OCI-M2 (cell line): ENCODE results near the gene SLC37A1.
A peak's percentile ranks its signal among the peaks of the same experiment; 100 is the strongest.

Source experiments
- DNase-seq: peaks from one replicate; lab custom pipeline; 2025; ENCODE audit not compliant: unreplicated experiment; lab: John Stamatoyannopoulos, UW

The SLC37A1 gene

DNA sequence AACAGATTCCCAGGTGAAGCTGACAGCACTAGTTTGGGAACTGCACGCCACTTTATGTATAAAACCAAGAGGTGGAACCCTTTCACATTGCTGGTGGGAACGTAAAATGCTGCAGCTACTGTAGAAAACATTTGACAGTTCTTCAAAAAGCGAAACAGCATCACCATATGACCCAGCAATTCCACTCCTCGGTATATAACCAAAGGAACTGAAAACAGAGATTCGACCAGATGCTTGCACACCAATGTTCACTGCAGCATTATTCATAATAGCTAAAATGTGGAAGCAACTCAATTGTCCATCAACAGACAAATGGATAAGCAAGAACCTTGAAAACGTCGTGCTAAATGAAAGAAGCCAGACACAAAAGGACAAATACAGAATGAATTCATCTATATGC, 35.1 kb upstream of the SLC37A1 start:
- no peak for DNase-seq

- DNase-seq: no peak
Measured at GRCh38 chr21:42479582-42479981, 34.1 kb upstream of the SLC37A1 start.

GRCh38 chr21:42480736-42481135, 32.9 kb upstream of the SLC37A1 start:
- DNase-seq: no peak

- no peak for DNase-seq
Measured at GRCh38 chr21:42481169-42481568, 32.5 kb upstream of the SLC37A1 start.

DNA sequence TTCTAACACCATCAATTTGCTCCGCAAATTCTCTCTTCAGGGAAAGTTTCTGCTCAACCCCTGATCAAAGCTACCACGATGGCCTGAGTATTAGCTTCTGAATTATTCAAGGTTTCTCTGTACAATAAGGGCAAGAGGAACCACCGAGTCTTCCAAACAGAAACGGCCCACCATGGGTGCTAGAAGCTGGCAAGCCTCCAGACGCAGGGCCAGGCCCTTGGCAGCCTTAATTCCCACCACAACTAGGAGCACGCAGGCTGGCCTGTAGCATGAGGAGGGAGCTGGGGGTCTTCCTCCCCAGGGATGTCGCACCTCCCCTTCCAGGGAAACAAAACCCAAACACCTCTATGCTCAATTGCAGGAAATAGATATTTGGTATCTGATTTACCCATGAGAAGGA, 28.7 kb upstream of the SLC37A1 start:
- no peak for DNase-seq

DNA sequence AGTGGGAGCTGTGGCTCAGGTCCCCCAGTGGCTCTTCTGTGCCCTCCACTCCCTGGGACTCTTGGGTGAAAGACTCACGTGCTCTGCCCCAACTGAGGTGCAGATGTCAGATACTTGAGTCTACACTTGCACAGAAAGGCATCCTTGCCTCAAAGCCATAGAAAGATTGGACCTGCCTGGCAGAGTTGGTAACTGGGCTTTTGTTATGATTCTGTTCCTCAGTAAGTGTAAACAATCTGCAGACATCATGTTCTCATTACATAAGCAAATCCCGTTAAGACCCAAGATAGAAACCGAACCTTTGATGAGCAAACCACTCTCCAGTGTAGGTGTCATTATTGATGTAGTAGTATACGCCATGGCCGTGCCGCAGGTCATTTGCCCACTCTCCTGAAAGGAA, 27.6 kb upstream of the SLC37A1 start:
- no peak for DNase-seq

GRCh38 chr21:42486531-42486930, 27.1 kb upstream of the SLC37A1 start:
- DNase-seq: no peak

DNA sequence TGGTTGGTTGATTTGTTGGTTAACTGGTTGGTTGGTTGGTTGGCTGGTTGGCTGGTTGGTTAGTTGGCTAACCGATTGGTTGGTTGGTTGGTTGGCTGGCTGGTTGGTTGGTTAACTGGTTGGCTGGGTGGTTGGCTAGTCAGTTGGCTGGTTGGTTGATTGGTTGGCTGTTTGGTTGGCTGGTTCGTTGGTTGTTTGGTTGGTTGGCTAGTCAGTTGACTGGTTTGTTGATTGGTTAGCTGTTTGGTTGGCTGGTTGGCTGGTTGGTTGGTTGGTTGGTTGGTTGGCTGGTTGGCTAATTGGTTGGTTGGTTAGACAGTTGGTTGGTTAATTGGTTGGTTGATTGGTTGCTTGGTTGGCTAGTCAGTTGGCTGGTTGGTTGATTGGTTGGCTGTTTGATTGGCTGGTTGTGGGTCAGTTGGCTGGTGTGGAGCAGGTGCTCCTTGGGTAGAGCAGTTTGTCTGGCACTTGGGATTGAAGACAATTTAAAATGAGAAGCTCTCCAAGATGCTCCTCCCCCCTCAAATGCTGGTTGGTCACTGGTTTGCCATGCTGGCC, 24.6 kb upstream of the SLC37A1 start:
- no peak for DNase-seq

GRCh38 chr21:42489991-42490390, 23.7 kb upstream of the SLC37A1 start:
- no peak for DNase-seq

- DNase-seq: no peak
Measured at GRCh38 chr21:42490720-42491119, 22.9 kb upstream of the SLC37A1 start.

DNA sequence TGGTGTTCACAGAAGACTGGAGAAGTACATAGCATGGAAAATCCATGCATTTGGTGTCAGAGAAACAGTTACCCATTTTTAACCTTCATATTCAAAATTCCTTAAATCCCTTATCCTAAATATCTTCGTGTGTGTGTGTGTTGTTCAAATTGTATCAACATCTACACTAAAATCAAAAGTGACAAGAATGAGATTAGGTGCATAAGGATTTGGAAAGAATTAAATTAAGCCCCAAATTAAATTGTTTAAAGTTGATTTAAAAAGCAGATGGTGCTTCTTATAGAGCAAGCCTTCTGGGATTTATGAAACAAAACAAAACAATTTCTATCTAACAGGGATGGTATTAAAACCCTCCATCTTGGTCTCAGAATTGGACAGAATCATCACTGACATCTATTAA, 22.3 kb upstream of the SLC37A1 start:
- no peak for DNase-seq

- no peak for DNase-seq
Measured at GRCh38 chr21:42492201-42492600, 21.5 kb upstream of the SLC37A1 start.

DNA sequence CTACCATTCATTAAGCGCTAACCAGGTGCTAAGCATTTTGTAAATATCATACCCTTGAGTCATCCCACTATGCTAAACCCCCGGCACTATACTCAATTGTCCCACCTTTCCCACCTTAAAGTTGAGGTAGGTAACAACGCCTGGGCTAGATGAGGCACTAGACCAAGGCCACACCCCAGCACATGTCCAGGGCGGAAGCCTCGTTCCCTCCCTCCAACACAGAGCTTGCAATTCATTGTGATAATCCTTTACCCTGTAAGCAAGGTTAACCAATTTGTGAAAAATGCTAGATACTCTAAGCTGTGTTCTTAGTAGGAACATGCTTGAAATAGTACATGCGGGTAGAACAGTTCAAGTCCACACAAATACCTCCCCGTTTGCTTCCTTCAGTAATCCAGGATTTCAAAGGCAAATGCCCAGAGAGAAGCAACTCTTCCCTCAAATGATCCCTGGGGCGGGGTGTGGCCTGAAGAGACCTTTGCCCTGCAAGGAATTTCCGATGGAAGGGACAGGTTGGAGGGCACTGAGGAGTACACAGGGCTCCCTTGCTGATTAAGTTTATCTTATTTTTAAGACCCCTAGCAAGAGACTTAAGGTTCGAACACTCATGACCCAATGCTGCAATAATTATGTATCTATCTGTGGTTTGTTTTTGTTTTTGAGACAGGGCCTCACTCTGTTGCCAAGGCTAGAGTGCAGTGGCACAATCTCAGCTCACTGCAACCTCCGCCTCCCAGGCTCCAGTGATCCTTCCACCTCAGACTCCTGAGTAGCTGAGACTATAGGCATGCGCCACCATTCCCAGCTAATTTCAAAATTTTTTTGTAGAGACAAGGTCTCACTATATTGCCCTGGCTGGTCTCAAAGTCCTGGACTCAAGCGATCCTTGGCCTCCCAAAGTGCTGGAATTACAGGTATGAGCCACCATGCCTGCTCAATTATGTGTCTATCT, 20.3 kb upstream of the SLC37A1 start:
- DNase-seq: no peak

- DNase-seq: no peak
Measured at GRCh38 chr21:42495027-42495426, 18.6 kb upstream of the SLC37A1 start.

DNA sequence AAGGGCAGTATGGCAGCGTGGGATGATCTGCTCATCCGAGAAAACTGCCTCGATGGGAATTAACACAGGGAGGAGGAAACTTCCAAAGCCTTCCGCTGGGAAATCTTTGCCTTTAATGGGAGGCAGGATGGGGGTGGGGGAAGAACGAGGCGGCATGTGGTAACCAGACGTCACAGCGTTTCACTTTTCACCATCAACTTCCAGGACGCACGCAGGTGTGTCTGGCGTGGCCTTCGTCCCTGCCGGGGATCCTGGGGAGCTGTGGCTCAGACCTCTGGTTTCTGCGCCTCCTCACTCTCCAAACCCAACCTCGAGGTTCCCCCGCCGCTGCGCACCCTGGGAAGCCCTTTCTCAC, 17.9 kb upstream of the SLC37A1 start:
- no peak for DNase-seq

DNA sequence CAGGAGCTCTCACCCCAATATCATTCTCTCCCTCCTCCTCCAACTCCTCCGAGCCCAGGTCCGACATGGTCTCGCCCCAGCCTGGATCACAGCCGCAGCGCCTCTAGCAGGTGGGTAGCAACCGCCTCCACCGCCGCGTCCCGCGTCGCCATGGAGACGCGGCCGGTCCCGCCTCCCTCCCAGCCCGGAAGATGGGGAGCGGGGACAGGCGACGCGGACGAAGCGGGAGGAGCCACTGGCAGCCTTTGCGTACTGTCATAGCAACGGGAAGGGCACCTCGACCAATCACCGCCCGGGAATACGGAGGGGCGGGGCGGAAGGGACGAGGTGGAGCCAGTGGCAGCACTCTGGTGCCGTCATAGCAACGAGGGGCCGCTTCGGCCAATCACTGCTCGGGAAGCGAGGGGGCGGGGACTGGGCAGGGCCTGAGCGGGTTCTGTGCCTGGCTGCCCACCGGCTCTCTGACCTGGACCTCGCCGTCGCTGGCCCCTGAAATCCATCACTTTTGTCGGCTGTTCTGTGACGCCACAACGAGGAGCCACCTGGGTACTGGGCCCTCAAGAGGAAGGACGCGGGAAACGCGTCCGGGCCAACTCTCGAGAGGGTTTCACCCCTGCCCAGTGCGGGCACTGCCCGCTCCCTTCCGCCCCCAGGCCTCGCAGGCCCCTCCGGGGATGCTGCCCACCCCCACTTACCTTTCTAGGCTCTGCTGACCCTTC, 17.4 kb upstream of the SLC37A1 start, which contains the start of gene RSPH1:
Gene RSPH1 (minus strand): TSS at position 105 of the 719 bp plus-strand sequence. CDS start 38 bp downstream, at position 67.
- DNase-seq: peak; percentile 99

DNA sequence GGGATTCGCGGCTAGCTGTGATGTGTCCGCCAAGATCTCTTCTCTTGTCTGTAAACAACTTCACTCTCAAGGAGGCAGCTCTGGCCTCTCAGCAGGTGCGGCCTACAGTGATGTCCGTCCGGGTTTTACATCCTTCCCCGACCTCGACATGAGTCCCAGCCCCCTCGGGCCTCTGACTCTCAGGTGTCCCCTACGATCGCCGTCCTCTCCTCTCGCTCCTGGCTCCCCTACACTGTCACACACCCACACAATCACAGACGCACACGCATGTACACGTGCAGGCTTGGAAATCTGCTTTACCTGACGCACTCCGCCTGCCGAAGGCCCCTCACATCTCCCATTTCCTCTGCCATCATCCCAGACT, 16.8 kb upstream of the SLC37A1 start:
- DNase-seq: no peak

GRCh38 chr21:42498012-42498411, 15.6 kb upstream of the SLC37A1 start:
- DNase-seq: no peak

DNA sequence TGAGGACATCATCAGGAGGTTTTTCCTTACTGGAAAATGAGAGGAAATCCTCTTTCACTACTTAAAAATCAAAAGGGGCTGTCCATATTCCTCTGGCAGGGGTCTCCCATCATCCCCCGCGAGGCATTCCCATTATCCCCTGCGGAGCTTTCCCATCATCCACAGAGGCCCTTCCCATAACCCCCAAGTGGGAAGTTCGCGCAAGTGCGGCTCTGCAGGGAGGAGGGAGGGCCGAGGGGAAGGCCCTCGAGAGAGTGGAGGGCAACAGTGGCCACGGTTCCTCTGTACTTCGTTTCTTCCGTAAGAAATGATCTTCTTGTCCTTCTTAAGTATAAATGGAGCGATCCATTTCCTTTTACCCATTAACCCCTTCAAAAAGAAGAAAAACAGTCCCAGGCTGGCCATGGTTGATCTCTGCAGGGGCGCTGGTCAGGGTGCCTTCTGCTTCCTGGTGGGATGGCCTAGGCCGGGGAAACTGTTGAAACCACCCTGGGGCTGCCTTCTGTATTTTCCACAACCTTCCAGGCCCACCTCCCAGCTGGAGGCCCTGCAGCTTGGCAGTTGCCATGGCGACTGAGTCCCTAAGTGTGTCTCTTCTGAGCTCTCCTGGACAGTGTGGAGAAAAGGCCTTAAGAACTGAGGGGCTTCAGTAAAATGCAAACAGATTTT, 14.1 kb upstream of the SLC37A1 start:
- no peak for DNase-seq

- no peak for DNase-seq
Measured at GRCh38 chr21:42500225-42500624, 13.4 kb upstream of the SLC37A1 start.

- no peak for DNase-seq
Measured at GRCh38 chr21:42500736-42501135, 12.9 kb upstream of the SLC37A1 start.
